ENCODE data around the gene ZDHHC14. TPM values are rescaled to one million over a fixed set of nuclear protein-coding genes. Genes with fewer than 3 reads are reported as not detected.
"Not testable (repeated sequence)": the region's sequence is repeated elsewhere in the genome, so short reads cannot be mapped to it uniquely, and the experiment has no call there.

ZDHHC14 gene
- total RNA-seq, 2 donors from 2014 or later, result 3.6 to 5.2 TPM

DNA sequence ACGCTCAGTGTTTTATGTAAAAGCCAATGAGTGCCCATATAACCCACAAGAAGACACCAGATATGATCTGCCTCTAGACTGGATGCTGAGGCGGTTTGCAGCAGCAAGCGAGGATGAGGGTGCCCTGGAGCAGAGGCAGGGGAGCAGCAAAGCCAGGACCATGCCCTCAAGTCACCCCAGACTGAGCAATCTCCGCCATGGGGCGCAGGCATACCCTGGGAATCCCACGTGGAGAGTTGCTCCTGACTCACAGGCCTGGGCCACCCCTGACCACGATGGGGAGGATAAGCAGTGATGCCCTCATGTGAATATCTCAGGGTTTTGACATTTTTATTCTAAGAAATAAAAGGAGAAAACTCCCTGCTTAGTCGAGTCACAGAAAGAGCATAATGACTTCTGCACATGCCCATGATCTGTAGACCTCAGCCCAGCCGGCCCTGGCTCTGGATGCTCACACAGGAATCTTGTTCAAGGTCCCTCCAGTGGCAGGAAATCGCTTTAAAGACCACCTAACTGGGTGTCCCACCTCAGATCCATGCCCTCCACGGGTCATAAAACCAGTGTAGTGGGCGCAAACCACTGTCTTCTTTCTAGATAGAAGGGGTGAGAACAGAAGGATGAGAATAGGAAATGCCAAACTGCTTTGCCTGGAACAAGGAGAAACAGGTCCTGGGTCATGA, 303.8 kb downstream of the ZDHHC14 start:
- peaks cover 2% of the 10 kb centered on the region for H3K36me3 Mint-ChIP-seq (ENCODE audit: low read depth)

DNA sequence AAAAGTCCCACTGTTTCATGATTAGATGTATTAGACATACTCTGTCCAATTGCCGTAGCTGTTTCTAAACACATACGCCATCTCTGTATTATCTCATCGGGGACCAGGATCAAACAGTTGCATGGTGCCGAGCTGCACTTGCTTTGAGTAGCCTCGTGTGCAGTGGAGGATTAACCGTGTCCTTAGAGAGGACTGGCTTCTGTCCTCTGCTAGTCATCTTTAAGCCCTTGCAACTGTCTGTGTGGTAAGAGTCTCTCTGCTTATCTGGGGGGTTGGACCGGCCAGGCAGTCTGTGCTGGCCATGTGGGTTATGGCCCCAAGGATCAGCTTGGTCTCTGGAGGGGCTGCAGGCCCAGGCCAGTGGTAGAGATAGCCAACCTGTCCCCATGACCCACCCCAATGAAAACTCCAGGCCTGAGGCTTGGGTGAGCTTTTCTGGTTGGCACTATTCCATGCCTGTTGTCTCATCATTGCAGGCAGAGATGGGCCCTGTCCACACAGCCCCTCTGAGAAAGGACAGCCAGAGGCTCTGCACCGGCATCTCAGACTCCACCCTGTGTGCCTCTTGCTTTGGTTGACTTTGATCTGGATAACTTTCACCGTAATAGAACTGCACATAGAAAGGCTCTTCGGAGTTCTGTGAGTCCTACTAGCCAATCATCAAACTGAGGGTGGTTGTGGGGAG, 304.7 kb downstream of the ZDHHC14 start:
- DNase-seq, result no peak
- no peaks in the 10 kb centered on the region for H3K9me3 ChIP-seq (ENCODE audit: control insufficient read depth, low read length, poor library complexity, severe bottlenecking)
- no peak overlapping the region for H3K27ac Mint-ChIP-seq
- H3K4me3 Mint-ChIP-seq, result no peak overlapping the region
- H3K4me1 Mint-ChIP-seq, result peaks cover 2% of the 10 kb centered on the region
- ATAC-seq, result no peak
- peaks cover 23% of the 10 kb centered on the region for H3K27me3 Mint-ChIP-seq
- peaks cover 2% of the 10 kb centered on the region for H3K36me3 Mint-ChIP-seq (ENCODE audit: low read depth)

More for the DNA sequence above, 303.8 kb downstream of the ZDHHC14 start:
- H3K9me3 ChIP-seq (ENCODE audit: control insufficient read depth, low read length, poor library complexity, severe bottlenecking), result no peaks in the 10 kb centered on the region
- Mint-ChIP-seq H3K27ac (no peak overlapping the region), H3K27me3 (peaks cover 15% of the 10 kb centered on the region), H3K4me1 (peaks cover 2% of the 10 kb centered on the region), H3K4me3 (no peak overlapping the region)
- DNase-seq (no peak), ATAC-seq (no peak)

DNA sequence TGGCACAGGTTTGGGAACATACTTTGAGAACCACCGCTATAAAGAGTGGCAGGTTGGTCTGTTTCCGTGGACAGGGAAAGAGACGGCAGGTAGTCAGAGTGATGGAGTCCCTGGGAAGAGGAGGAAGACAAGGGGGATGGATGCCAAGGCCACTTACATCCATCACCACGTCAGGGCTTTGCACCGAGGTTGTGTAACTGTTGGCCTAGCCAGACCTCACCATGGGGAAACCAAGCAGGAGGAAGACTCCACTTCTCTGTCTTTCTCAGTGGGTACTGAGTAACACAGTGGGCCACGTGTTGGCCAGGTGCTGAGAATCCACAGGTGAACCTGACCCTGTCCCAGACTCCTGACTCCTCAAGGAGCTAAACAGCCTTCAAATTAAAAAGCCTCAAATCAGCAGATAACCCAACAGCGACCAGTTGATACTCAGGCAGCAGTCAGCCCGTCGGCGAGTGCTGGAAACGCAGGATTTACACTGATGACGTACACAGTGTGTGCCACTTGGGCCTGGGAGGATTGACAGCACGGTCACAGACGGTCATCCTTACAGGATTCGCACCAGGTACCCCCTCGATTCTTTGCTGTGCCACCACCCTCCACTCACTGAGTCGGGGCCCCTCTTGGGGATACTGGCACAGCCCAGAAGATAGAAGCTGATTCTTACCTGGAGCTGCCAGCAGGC, 307.4 kb downstream of the ZDHHC14 start:
- H3K27me3 Mint-ChIP-seq, result peaks cover 23% of the 10 kb centered on the region
- ATAC-seq, result no peak

DNA sequence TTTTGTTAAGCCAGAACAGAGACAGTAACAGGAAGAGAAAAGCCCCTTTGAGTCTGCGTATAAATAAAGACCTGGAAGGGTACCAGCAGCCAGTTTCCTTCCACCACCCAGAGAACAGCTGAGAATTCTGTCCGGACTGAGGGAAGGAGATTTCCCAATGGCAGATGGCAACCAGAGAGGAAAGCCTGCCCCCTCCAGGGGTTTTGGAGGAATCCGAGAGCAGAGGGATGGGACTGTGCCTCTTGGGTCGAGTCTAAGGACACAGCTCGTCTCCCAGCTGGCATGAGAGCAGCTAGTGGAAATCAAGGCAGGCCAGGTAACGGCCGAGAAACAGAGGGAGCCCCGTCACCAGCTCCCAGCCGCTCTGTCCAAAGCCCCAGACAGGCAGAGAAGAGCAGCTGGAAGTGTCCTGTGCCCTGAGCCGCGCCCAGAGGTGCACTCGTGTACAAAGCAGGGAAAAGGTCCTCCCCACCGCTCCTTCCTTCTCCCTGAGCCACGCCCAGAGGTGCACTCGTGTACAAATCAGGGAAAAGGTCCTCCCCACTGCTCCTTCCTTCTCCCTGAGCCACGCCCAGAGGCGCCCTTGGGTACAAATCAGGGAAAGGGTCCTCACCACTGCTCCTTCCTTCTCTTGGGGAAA, 308.1 kb downstream of the ZDHHC14 start:
- H3K9me3 ChIP-seq (ENCODE audit: control insufficient read depth, low read length, poor library complexity, severe bottlenecking), result no peaks in the 10 kb centered on the region
- H3K27ac Mint-ChIP-seq, result no peak overlapping the region
- peaks cover 2% of the 10 kb centered on the region for H3K4me1 Mint-ChIP-seq
- no peak overlapping the region for H3K4me3 Mint-ChIP-seq
- peaks cover 2% of the 10 kb centered on the region for H3K36me3 Mint-ChIP-seq (ENCODE audit: low read depth)
- H3K27me3 Mint-ChIP-seq, result peaks cover 23% of the 10 kb centered on the region
- ATAC-seq, result no peak
- DNase-seq, result no peak

More for the DNA sequence above, 307.4 kb downstream of the ZDHHC14 start:
- DNase-seq, result no peak
- Mint-ChIP-seq H3K4me1 (peaks cover 2% of the 10 kb centered on the region), H3K36me3 (ENCODE audit: low read depth) (peaks cover 2% of the 10 kb centered on the region), H3K27ac (no peak overlapping the region), H3K4me3 (no peak overlapping the region)
- no peaks in the 10 kb centered on the region for H3K9me3 ChIP-seq (ENCODE audit: control insufficient read depth, low read length, poor library complexity, severe bottlenecking)

DNA sequence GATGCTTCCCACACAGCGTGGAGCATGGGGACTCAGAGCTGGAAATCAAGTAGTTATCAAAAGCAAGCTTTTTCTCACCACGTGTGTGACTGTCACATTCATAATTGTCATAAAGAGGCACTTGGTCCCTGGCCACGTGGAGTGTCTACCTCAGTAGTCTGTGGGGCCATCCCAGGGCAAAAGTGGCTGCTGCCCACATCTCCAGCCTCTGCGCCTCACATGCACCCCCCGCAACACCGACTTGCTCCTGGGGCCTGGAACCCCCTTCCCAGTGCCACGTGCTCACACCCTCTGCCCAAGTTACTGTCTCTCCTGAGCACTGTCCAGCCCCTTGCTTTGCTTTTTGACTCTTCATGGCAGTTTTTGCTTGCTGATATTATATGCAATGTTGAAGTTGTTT, 308.9 kb downstream of the ZDHHC14 start:
- DNase-seq, result no peak
- Mint-ChIP-seq H3K36me3 (ENCODE audit: low read depth) (peaks cover 2% of the 10 kb centered on the region), H3K27ac (no peak overlapping the region), H3K4me1 (peaks cover 2% of the 10 kb centered on the region), H3K27me3 (peaks cover 24% of the 10 kb centered on the region), H3K4me3 (no peak overlapping the region)
- no peaks in the 10 kb centered on the region for H3K9me3 ChIP-seq (ENCODE audit: control insufficient read depth, low read length, poor library complexity, severe bottlenecking)
- ATAC-seq, result no peak

DNA sequence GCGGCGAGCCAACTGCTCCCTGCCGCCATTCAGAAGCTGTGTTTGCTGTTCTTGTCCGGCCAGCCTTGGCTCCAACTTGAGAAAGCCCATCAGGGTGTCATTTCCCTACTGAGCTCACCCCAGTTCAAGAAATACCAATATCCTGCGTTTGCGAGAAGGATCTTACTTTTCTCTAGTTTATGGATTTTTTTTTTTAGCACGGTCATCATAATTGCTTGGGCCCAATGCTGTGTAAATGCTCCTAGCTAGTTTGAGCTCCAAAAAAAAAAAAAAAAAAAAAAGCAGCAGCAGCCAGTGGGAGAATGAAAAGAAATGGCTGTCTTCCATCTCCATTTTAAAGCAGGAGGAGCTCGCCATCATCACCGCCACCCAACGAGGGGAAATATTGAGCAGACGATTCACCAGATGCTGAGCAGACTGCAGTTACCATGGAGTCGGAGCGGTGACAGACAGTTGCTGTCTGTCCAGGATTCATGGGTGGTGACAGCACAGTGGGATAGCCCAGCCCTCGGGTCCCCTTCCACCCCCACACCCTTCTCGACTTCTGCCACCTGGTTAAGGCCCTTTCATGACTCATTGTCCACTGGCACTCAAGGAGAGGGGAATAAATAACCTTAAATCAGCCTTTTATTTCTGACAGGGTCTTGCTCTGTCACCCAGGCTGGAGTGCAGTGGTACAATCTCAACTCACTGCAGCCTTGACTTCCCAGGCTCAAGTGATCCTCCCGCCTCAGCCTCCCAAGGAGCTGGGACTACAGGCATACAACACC, 309.6 kb downstream of the ZDHHC14 start:
- Mint-ChIP-seq H3K36me3 (ENCODE audit: low read depth) (peaks cover 2% of the 10 kb centered on the region), H3K27ac (no peak overlapping the region), H3K4me3 (no peak overlapping the region), H3K4me1 (peaks cover 2% of the 10 kb centered on the region), H3K27me3 (peaks cover 28% of the 10 kb centered on the region)
- no peak for ATAC-seq
- DNase-seq, result no peak
- H3K9me3 ChIP-seq (ENCODE audit: control insufficient read depth, low read length, poor library complexity, severe bottlenecking), result no peaks in the 10 kb centered on the region

DNA sequence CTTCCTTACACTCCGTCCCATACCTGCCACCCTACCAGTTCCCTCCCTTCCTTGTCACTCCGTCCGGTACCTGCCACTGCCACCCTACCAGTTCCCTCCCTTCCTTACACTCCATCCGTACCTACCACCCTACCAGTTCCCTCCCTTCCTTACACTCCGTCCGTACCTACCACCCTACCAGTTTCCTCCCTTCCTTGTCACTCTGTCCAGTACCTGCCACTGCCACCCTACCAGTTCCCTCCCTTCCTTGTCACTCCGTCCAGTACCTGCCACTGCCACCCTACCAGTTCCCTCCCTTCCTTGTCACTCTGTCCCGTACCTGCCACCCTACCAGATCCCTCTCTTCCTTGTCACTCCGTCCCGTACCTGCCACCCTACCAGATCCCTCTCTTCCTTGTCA, 310.6 kb downstream of the ZDHHC14 start:
- H3K9me3 ChIP-seq (ENCODE audit: control insufficient read depth, low read length, poor library complexity, severe bottlenecking); H3K27ac Mint-ChIP-seq; H3K4me3 Mint-ChIP-seq; H3K4me1 Mint-ChIP-seq; ATAC-seq; DNase-seq; H3K36me3 Mint-ChIP-seq (ENCODE audit: low read depth): not testable (repeated sequence)
- peaks cover 28% of the 10 kb centered on the region for H3K27me3 Mint-ChIP-seq

DNA sequence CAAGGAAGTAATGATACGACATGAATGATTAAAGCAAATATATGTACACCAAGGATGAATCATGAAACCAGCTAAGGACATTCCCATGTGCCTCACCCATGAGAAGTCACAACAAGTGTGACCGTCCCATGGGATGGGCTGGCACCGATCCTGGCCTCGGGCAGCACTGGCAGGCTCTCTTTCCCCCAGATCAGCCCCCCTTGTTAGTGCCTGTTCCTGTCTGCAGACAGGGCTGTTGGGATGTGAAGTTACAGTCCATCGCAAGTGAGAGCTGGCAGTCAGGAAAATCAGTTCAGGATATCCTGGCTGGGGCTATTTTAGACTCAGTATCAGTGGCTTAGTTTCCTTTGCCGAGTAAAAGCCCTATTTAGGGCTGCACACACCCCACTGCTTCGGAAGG, 312.9 kb downstream of the ZDHHC14 start:
- Mint-ChIP-seq H3K27ac (no peak overlapping the region), H3K4me3 (no peak overlapping the region), H3K4me1 (peaks cover 2% of the 10 kb centered on the region), H3K27me3 (peaks cover 23% of the 10 kb centered on the region), H3K36me3 (ENCODE audit: low read depth) (peaks cover 2% of the 10 kb centered on the region)
- no peak for ATAC-seq
- no peak for DNase-seq
- no peaks in the 10 kb centered on the region for H3K9me3 ChIP-seq (ENCODE audit: control insufficient read depth, low read length, poor library complexity, severe bottlenecking)

DNA sequence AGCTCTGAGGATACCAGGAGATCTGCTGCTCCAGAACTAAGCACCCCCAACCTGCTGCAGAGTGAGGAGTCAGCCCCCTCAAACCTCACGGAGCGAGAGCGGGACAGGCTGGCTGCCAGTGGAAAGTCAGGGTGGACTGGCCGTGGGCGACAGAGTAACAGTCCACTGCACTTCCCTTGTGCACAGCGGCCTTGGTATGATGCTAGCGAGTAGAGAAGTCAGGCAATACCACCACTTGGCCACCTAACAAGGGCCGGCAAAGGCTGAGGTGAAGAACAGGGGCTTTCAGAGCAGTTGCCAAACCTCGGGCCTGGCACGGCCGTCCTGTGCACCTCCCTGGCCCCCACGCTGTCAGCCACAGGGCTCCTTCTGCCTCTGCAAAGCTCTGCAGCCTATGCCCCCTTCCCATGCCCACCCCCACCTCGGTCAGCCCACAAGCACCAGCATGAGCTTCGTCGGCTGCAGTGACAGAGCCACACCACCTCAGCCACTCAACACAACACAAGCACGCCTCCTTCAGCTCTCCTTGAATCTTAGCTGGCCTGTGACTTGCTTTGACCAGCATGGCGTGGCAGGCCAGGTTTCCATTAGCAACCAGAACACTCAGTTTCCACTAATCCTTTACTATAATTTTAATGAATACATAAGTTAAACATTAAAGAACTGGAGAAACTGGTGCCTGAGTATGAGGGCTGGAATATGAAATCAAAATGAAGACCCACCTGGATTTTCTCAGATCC, 314.5 kb downstream of the ZDHHC14 start:
- ATAC-seq, result no peak
- H3K27ac Mint-ChIP-seq, result no peak overlapping the region
- no peaks in the 10 kb centered on the region for H3K9me3 ChIP-seq (ENCODE audit: control insufficient read depth, low read length, poor library complexity, severe bottlenecking)

DNA sequence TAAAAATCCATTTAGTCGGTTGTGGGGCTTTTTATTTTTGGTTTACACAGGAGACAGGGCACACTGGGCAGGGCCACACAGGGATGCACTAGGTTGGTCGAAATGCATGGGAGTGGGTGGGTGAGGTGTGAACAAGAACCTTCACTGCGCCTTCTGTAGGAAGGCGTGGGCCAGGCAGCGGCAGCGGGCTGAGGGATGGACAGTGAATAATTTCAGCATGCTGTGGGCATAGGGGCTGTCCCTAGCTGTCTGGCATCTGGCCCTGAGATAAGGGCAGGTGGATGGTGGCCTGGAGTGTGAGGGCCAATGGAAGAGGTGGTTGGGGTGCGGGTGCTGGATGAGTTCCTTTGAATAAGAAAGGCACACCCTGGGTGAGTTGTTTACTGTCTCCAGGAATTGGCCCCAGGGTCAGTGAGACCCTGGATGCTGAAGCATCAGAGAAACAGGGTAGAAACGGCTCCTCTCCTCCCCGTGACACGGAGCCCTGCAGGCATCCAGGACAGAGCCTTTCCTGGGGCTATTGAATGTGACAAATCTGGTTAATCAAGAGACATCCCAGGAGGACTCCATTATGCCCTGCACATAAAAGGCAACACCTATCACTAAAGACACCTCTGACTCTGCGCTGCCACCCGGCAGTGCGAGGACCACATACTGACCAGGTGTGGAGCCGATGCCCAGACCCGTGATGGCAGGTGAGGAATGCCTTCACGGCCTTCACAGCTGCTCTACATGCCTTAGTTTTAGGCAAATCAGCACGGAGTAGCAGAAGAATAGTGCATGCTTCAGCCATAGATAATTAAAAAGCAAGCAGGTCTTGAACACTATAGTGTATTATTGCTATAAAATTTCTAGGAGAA, 319.0 kb downstream of the ZDHHC14 start:
- H3K27ac Mint-ChIP-seq, result no peak overlapping the region
- DNase-seq, result no peak
- no peaks in the 10 kb centered on the region for H3K4me1 Mint-ChIP-seq
- no peak for ATAC-seq
- peaks cover 8% of the 10 kb centered on the region for H3K27me3 Mint-ChIP-seq
- no peak overlapping the region for H3K4me3 Mint-ChIP-seq
- H3K9me3 ChIP-seq (ENCODE audit: control insufficient read depth, low read length, poor library complexity, severe bottlenecking), result no peaks in the 10 kb centered on the region
- H3K36me3 Mint-ChIP-seq (ENCODE audit: low read depth), result no peaks in the 10 kb centered on the region

More for the DNA sequence above, 314.5 kb downstream of the ZDHHC14 start:
- peaks cover 15% of the 10 kb centered on the region for H3K27me3 Mint-ChIP-seq
- H3K36me3 Mint-ChIP-seq (ENCODE audit: low read depth), result no peaks in the 10 kb centered on the region
- no peak for DNase-seq
- no peaks in the 10 kb centered on the region for H3K4me1 Mint-ChIP-seq
- no peak overlapping the region for H3K4me3 Mint-ChIP-seq

DNA sequence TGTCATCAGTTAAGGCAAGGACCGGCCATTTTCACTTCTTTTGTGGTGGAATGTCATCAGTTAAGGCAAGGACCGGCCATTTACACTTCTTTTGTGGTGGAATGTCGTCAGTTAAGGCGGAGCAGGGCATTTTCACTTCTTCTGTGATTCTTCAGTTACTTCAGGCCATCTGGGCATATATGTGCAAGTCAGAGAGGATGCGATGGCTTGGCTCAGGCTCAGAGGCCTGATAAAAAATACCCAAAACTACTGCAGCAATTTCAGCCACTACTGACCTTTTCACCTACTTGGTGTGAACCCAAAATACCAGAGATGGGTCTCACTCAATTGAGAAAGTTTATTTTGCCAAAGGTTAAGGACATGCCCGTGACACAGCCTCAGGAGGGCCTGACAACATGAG, 325.4 kb downstream of the ZDHHC14 start:
- H3K27ac Mint-ChIP-seq; H3K27me3 Mint-ChIP-seq; H3K9me3 ChIP-seq (ENCODE audit: control insufficient read depth, low read length, poor library complexity, severe bottlenecking); H3K36me3 Mint-ChIP-seq (ENCODE audit: low read depth); ATAC-seq; H3K4me1 Mint-ChIP-seq; DNase-seq; H3K4me3 Mint-ChIP-seq: not testable (repeated sequence)

All from T-helper 17 cell (primary cell).